KMS-11 (cell line): ENCODE data around the gene MBOAT1.
A peak's percentile ranks its signal among the peaks of the same experiment; 100 is the strongest.

Experiments
- H2AFZ ChIP-seq: fragments of 200-600 bp; sonication (generic); 2 replicates; pipeline ENCODE4 v1.6.1; 2016; ENCODE audit warnings: antibody characterized with exemption, mixed run types, low read depth
- H3K27ac ChIP-seq: fragments of 200-600 bp; sonication (generic); 2 replicates; pipeline ENCODE4 v1.6.1; 2016; ENCODE audit warnings: mild to moderate bottlenecking, mixed run types
- H3K27me3 ChIP-seq: fragments of 200-600 bp; sonication (generic); 2 replicates; pipeline ENCODE4 v1.6.1; 2017; ENCODE audit warnings: mild to moderate bottlenecking, low read depth, mixed run types, moderate library complexity; ENCODE audit not compliant: insufficient read depth
- H3K36me3 ChIP-seq: fragments of 200-600 bp; sonication (generic); 2 replicates; pipeline ENCODE4 v1.6.1; 2017; ENCODE audit warnings: mild to moderate bottlenecking, mixed run types; ENCODE audit not compliant: insufficient read depth
- H3K4me1 ChIP-seq: fragments of 200-600 bp; sonication (generic); 2 replicates; pipeline ENCODE4 v1.6.1; 2016; ENCODE audit warnings: mild to moderate bottlenecking, low read depth, mixed run types; ENCODE audit not compliant: poor library complexity, severe bottlenecking
- H3K4me2 ChIP-seq: fragments of 200-600 bp; sonication (generic); 2 replicates; pipeline ENCODE4 v1.7.0; 2016; ENCODE audit warnings: mild to moderate bottlenecking, mixed run types
- H3K4me3 ChIP-seq: fragments of 200-600 bp; sonication (generic); IDR thresholded peaks from 2 replicates; pipeline ENCODE4 v1.6.1; 2017; ENCODE audit warnings: low read depth, low read length, mixed read lengths; ENCODE audit not compliant: insufficient read depth
- H3K79me2 ChIP-seq: fragments of 200-600 bp; sonication (generic); 2 replicates; pipeline ENCODE4 v1.6.1; 2016; ENCODE audit warnings: low read depth, mixed run types; ENCODE audit not compliant: insufficient read depth
- H3K9ac ChIP-seq: fragments of 200-600 bp; sonication (generic); 2 replicates; pipeline ENCODE4 v1.6.1; 2016; ENCODE audit warnings: mild to moderate bottlenecking, mixed run types
- H4K20me1 ChIP-seq: fragments of 200-600 bp; sonication (generic); 2 replicates; pipeline ENCODE4 v1.6.1; 2016; ENCODE audit warnings: mild to moderate bottlenecking, mixed run types; ENCODE audit not compliant: insufficient read depth
- CTCF ChIP-seq: fragments of 200-600 bp; sonication (generic); conservative IDR thresholded peaks from 2 replicates; pipeline ENCODE4 v1.6.1; 2017; ENCODE audit warnings: low read depth, mild to moderate bottlenecking, antibody characterized with exemption, low read length, moderate library complexity, mixed read lengths

The MBOAT1 gene

DNA sequence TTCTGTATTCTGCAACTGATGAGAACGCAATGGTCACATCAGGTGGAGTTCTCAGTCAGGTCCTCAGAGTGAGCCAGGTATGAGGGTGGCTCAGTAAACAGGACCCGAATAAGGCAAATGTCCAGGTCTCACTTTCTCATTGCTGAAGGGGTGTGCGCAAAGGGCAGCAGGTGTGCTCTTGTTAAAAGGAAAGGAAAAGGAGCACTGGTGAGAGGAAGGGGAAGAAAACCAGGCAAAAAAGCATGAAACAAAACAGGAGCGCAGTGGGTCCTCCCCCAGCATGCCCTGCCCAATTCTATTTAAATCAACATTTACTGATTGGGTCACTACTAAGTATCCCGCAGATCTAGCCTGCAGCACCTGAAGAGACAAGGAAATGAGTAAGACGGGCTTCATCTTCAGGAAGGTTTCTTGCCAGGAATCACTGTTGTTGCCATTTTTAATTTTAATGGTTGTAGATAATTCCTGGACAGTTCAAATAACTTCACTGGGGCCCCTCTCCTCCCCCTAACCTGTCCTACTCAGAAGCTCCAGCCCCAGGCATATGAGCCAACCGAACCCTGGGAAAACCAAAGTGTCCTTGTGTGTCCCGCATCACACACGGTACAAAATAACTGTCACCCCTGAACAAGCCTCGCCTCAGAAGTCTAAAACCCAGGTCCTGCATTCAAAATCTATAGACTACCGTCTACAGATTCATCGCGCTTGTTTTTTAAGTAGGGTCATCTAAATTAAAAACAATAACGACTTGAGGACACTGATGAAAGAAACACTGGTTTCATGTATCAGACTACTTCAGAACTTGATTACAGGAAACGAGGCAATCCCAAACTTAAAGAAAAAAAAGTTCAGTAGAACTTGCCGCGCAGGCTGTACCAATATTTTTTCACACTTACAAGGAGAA lies 980 bp downstream of the MBOAT1 start:
- Histone ChIP-seq H3K4me1 (peaks cover 61% of the 10 kb centered on the region), H3K9ac (peak overlapping the region; percentile 69; the same call in 1 of the 2 replicates), H2AFZ (peak overlapping the region; percentile 56; the same call in 1 of the 2 replicates), H3K27me3 (no peaks in the 10 kb centered on the region), H3K27ac (peak overlapping the region; percentile 85), H3K36me3 (no peaks in the 10 kb centered on the region), H3K4me2 (peak overlapping the region; percentile 86), H3K4me3 (no peak overlapping the region), H4K20me1 (no peaks in the 10 kb centered on the region), H3K79me2 (peaks cover 57% of the 10 kb centered on the region; the same call in 1 of the 2 replicates)
- TF ChIP-seq CTCF = no peak

DNA sequence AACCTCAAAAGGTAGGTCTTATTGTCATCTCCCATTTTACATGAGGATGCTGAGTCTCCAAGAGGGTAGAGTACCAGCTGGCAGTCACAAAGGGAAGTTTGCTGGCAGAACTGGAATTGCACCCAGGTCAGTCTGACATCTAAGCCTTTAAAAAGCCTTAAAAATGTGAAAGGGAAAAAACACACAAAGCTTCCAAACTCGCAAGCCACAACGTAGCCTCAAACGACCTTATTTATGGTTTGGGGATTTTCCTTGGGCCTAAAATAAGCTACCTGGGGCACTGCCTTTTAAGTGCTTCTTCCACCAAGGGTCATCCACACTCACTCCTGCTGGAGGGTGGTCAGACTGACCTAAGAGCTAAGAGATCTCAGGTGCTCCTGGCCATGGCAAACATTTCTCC lies 2.1 kb downstream of the MBOAT1 start:
- no peak overlapping the region for H3K9ac ChIP-seq
- no peak overlapping the region; the same call in 1 of the 2 replicates for H3K27ac ChIP-seq
- H3K27me3 ChIP-seq = no peaks in the 10 kb centered on the region
- TF ChIP-seq CTCF = no peak
- H4K20me1 ChIP-seq = no peaks in the 10 kb centered on the region
- peaks cover 69% of the 10 kb centered on the region for H3K79me2 ChIP-seq
- H3K4me3 ChIP-seq = no peak overlapping the region
- H3K4me1 ChIP-seq = peaks cover 71% of the 10 kb centered on the region
- no peaks in the 10 kb centered on the region for H3K36me3 ChIP-seq
- peak overlapping the region; percentile 86 for H3K4me2 ChIP-seq
- H2AFZ ChIP-seq = no peak overlapping the region

DNA sequence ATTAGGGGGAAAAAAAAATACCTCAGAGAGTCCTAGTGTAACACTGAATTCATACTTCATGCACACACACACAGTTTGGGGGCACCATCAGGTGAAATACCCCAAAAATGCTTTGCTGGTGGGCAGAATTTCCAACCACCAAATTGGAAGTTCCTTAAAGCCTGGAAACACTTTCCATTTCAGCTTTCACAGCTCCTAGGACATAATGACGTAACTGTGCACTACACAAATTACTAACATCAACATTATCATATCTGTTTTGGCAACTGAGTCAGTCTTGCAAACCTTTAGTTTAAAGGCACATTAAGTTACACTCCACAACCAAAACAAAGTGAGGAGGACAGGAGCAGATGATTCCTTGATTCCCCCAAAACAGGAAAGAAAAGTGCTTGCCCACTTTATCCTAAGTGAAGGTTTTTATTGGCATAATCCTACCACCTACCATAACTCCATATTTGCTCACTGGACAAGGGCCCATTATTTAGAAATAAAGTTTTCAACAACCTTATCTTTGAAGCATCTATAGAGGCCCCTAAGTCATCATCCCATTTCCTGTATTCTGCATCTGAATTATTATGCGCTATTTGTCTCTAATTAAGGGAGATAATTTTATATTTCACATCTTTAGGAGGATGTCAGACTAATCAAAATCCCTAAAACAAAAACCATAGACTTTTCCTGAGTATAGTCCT lies 3.4 kb downstream of the MBOAT1 start:
- no peak overlapping the region for H3K4me3 ChIP-seq
- no peaks in the 10 kb centered on the region for H3K36me3 ChIP-seq
- no peak overlapping the region for H2AFZ ChIP-seq
- no peak overlapping the region for H3K9ac ChIP-seq
- H4K20me1 ChIP-seq = no peaks in the 10 kb centered on the region
- peak overlapping the region; percentile 86; the same call in 1 of the 2 replicates for H3K4me2 ChIP-seq
- H3K27me3 ChIP-seq = no peaks in the 10 kb centered on the region
- peaks cover 74% of the 10 kb centered on the region for H3K79me2 ChIP-seq
- no peak overlapping the region for H3K27ac ChIP-seq
- H3K4me1 ChIP-seq = peaks cover 71% of the 10 kb centered on the region
- TF ChIP-seq CTCF = no peak

DNA sequence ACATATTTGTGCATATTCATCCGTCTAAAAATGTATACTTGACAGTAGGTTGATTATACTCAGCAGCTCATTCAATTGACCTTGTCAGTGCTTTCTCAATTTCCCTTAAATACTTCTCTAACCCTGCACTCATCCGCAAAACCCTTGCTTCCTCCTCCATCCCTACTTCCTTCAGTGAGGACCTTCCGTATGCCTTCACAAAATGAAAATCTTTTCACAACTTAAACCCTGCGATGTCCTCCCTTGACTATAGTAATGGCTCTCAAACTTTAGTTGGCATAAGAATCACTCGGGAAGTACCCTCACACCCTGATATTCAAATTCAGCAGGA lies 5.2 kb downstream of the MBOAT1 start:
- Histone ChIP-seq H3K4me3 (no peak overlapping the region), H3K4me1 (peaks cover 85% of the 10 kb centered on the region), H3K9ac (peak overlapping the region; percentile 28; the same call in 1 of the 2 replicates), H2AFZ (peak overlapping the region; percentile 29; the same call in 1 of the 2 replicates), H3K27me3 (no peaks in the 10 kb centered on the region), H4K20me1 (no peaks in the 10 kb centered on the region), H3K79me2 (peaks cover 87% of the 10 kb centered on the region), H3K36me3 (no peaks in the 10 kb centered on the region), H3K4me2 (peak overlapping the region; percentile 77), H3K27ac (peak overlapping the region; percentile 91)
- no peak for TF ChIP-seq CTCF
